Esophagus muscularis mucosa (tissue), 4 donors: Measurements from ENCODE around the gene GINS2. TPM values are rescaled to one million over a fixed set of nuclear protein-coding genes. Genes with fewer than 3 reads are reported as not detected.

ENCODE experiments used
- DNase-seq: peaks from one replicate; pipeline ENCODE4 v3.0.0-alpha.2; 2017; ENCODE audit errors: extremely low spot score
- H3K27ac ChIP-seq, 4 donors: fragments of 200-600 bp; sonication (generic); replicated peaks in 1 of 4; 1 replicate in 3 of 4; 2 replicates in 1 of 4; pipeline ENCODE4 v1.5.1; 2016 to 2019; ENCODE audit warnings: mild to moderate bottlenecking in 1 of 4
- H3K27me3 ChIP-seq, 4 donors: fragments of 200-600 bp; sonication (generic); one replicate each; pipeline versions ENCODE4 v1.5.1 to v1.6.0; 2016 to 2019
- H3K36me3 ChIP-seq, 4 donors: fragments of 200-600 bp; sonication (generic); one replicate each; pipeline ENCODE4 v1.5.1; 2016 to 2019
- H3K4me1 ChIP-seq, 4 donors: fragments of 200-600 bp; sonication (generic); one replicate each; pipeline ENCODE4 v1.5.1; 2016 to 2019
- H3K4me3 ChIP-seq, 4 donors: fragments of 200-600 bp; sonication (generic); 1 replicate in 2 of 4; 2 replicates in 2 of 4; pipeline ENCODE4 v1.5.1; 2016 to 2019; ENCODE audit warnings: mild to moderate bottlenecking in 4 of 4, moderate library complexity in 1 of 4
- H3K9me3 ChIP-seq, 4 donors: fragments of 200-600 bp; sonication (generic); 1 replicate in 3 of 4; 2 replicates in 1 of 4; pipeline ENCODE4 v1.5.1; 2016 to 2019
- EP300 ChIP-seq: sonication (generic); formaldehyde crosslinking; IDR thresholded peaks from one replicate; pipeline ENCODE4 v1.6.1; 2017; ENCODE audit warnings: antibody characterized with exemption
- POLR2A ChIP-seq: fragments of 450-650 bp; IDR thresholded peaks from one replicate; pipeline ENCODE4 v1.6.1; 2017; ENCODE audit warnings: antibody characterized with exemption, moderate library complexity, mild to moderate bottlenecking, low read depth
- POLR2AphosphoS5 ChIP-seq, 2 donors: sonication (generic); formaldehyde crosslinking; IDR thresholded peaks; one replicate each; pipeline ENCODE4 v1.6.1; 2017; ENCODE audit warnings: antibody characterized with exemption in 2 of 2
- WGBS: methylation state at CpG from one replicate; pipeline ENCODE4 v1.1.5; 2018; 5-methylcytosine and 5-hydroxymethylcytosine counted together
- intact Hi-C: fragments of 100-400 bp; cut with DNase I; formaldehyde crosslinking; loops from one replicate; pipeline ENCODE4 v1.15.1; 2023
- total RNA-seq, 4 donors: library from RNA; depleted of rRNA; stranded (reverse); fragments of >200 nt; gene quantifications; one replicate each; pipeline versions ENCODE4 v1.1.0 to v1.2.1, GENCODE V29; 2016
- TF ChIP-seq, protein P1 (sequence below), 3 experiments: fragments of 200-600 bp in 2 of 3; fragments of 450-650 bp in 1 of 3; sonication (generic) in 2 of 3; IDR thresholded peaks; one replicate each; pipeline ENCODE4 v1.5.1; 2017 to 2019; ENCODE audit warnings: antibody characterized with exemption in 3 of 3, mild to moderate bottlenecking in 2 of 3, moderate library complexity in 1 of 3

Gene GINS2
- total RNA-seq, 4 donors from 2014 or later: 0.17 to 0.84 TPM; not detected in 2

DNA sequence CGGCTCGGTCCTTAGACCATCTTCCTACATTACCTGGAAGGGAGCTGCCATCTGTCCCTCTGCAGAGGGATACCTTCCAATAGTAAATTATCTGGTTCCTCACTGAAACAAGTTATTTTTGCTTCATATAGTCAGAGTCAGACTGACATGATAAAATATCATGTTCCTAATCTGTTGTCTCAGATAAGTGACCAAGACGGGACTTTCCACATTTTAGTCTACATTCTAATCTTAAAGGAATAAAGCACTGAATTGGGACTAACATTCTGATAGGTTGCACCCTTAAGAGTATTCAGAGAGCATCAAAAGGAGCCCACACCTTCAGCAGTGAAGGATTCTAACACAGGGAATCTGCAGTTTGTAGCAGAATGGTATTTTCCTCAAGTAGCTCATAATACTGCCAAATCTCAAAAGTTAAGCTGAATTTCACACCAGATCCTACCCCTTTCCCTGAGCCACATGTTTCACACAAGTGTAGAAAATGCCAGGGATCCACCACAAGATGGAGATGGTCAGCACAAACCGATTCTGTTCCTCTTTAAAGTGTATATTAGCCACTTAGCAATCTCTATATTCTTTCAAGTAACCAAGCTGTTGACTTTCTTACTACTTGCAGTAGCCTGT is 13.4 kb downstream of the GINS2 start:
- Histone ChIP-seq H3K4me3 (no peak overlapping the region), H3K9me3 (no peaks in the 10 kb centered on the region), H3K27ac (no peak overlapping the region), H3K36me3 (peaks cover 11 to 79% (median 32%) of the 10 kb centered on the region in 4 donors), H3K27me3 (no peaks in the 10 kb centered on the region), H3K4me1 (peaks cover 8 to 12% (median 11%) of the 10 kb centered on the region in 4 donors)
- intact Hi-C loops: no loop called here
- TF ChIP-seq, protein P1, sequence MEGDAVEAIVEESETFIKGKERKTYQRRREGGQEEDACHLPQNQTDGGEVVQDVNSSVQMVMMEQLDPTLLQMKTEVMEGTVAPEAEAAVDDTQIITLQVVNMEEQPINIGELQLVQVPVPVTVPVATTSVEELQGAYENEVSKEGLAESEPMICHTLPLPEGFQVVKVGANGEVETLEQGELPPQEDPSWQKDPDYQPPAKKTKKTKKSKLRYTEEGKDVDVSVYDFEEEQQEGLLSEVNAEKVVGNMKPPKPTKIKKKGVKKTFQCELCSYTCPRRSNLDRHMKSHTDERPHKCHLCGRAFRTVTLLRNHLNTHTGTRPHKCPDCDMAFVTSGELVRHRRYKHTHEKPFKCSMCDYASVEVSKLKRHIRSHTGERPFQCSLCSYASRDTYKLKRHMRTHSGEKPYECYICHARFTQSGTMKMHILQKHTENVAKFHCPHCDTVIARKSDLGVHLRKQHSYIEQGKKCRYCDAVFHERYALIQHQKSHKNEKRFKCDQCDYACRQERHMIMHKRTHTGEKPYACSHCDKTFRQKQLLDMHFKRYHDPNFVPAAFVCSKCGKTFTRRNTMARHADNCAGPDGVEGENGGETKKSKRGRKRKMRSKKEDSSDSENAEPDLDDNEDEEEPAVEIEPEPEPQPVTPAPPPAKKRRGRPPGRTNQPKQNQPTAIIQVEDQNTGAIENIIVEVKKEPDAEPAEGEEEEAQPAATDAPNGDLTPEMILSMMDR (IDR thresholded peaks at IDR 0.05): peak in 1 of 3 experiments; percentile 19
- no peak for TF ChIP-seq POLR2AphosphoS5 (IDR thresholded peaks at IDR 0.05)
- DNase-seq: no peak
- 64% methylated on average over 4 of the region's 4 CpGs for WGBS

DNA sequence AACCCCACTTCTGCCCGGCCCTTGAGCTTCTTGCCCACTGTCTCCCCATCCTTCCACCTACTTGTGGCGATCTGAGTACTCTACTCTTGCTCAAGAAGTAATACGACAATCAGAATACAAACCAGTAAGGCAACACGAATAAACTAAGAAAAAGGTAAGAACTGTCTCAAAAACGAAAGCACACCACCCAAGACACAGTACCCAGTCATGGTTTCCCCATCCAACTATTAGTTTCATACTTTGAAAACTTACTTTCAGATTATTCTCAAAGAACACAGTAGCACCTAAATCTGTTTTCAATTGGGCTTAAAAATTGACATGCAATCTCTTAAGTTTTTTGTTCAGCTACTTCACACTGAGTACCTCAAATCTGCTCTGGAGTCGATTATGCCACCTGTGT is 13.9 kb downstream of the GINS2 start:
- Histone ChIP-seq H3K4me3 (no peak overlapping the region), H3K36me3 (peaks cover 14 to 84% (median 37%) of the 10 kb centered on the region in 4 donors), H3K27ac (no peak overlapping the region), H3K4me1 (peaks cover 8 to 12% (median 11%) of the 10 kb centered on the region in 4 donors), H3K27me3 (no peaks in the 10 kb centered on the region), H3K9me3 (no peaks in the 10 kb centered on the region)
- no peak for DNase-seq
- TF ChIP-seq POLR2A: no peak
- TF ChIP-seq, protein P1 (IDR thresholded peaks at IDR 0.05): no peak
- no peak for TF ChIP-seq EP300
- no peak for TF ChIP-seq POLR2AphosphoS5 (IDR thresholded peaks at IDR 0.05)
- intact Hi-C loops: no loop called here
- 92% methylated on average over 6 of the region's 6 CpGs for WGBS

DNA sequence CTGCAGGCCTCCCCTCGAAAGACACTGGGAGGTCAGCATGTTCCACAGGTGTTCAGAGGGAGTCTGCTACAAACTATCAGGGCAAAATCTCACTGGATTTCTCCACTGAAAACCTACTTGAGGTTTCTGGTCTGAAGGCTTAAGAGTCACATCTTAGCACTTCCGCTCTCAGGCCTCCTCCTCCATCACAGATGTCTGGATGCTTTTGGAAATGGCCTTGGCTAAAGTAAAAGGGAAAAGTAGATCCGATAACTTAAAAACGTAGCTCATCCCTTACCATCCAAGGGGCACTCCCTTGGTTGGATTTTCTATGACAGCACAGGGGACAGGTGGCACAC is 14.4 kb downstream of the GINS2 start:
- H3K27ac ChIP-seq: peak overlapping the region in 1 of 4 donors; percentile 17
- WGBS: 89% methylated on average over 4 of the region's 4 CpGs
- peaks cover 8 to 12% (median 11%) of the 10 kb centered on the region in 4 donors for H3K4me1 ChIP-seq
- no peak for TF ChIP-seq EP300
- TF ChIP-seq, protein P1 (IDR thresholded peaks at IDR 0.05): no peak
- no peak for TF ChIP-seq POLR2AphosphoS5 (IDR thresholded peaks at IDR 0.05)
- no peak for TF ChIP-seq POLR2A
- H3K4me3 ChIP-seq: no peak overlapping the region
- no peak for DNase-seq
- no peaks in the 10 kb centered on the region for H3K27me3 ChIP-seq
- H3K9me3 ChIP-seq: no peaks in the 10 kb centered on the region
- intact Hi-C loops: no loop called here
- H3K36me3 ChIP-seq: peaks cover 18 to 88% (median 41%) of the 10 kb centered on the region in 4 donors

GRCh38 chr16:85673529-85674417 is 15.0 kb downstream of the GINS2 start:
- Histone ChIP-seq H3K27me3 (no peaks in the 10 kb centered on the region), H3K4me1 (peaks cover 8 to 12% (median 11%) of the 10 kb centered on the region in 4 donors), H3K36me3 (peaks cover 24 to 92% (median 47%) of the 10 kb centered on the region in 4 donors), H3K4me3 (no peak overlapping the region), H3K27ac (peak overlapping the region in 2 of 4 donors; percentile 5 to 17), H3K9me3 (no peaks in the 10 kb centered on the region)
- intact Hi-C loops: no loop called here
- DNase-seq: no peak
- 78% methylated on average over 15 of the region's 19 CpGs for WGBS
- TF ChIP-seq, protein P1 (IDR thresholded peaks at IDR 0.05): no peak
- TF ChIP-seq POLR2AphosphoS5 (IDR thresholded peaks at IDR 0.05) (no peak), POLR2A (no peak), EP300 (no peak)
